Neutrophil (primary cell): ENCODE data around the gene CLRN3.

ENCODE experiments used
- H3K27ac ChIP-seq: fragments of 200-600 bp; sonication (generic); 2 replicates; pipeline ENCODE4 v1.5.1; 2016; ENCODE audit warnings: mild to moderate bottlenecking, moderate library complexity
- H3K27me3 ChIP-seq: fragments of 200-600 bp; sonication (generic); 2 replicates; pipeline ENCODE4 v1.6.0; 2016; ENCODE audit warnings: mild to moderate bottlenecking
- H3K36me3 ChIP-seq: fragments of 200-600 bp; sonication (generic); 2 replicates; pipeline ENCODE4 v1.5.1; 2017
- H3K4me1 ChIP-seq, 2 experiments: fragments of 200-600 bp in 1 of 2; sonication (generic) in 1 of 2; 1 replicate in 1 of 2; 2 replicates in 1 of 2; pipeline versions ENCODE4 v1.5.1 to v1.6.1; 2013 to 2016; ENCODE audit warnings: low read depth in 1 of 2, low read length in 1 of 2, mild to moderate bottlenecking in 1 of 2, moderate library complexity in 1 of 2; ENCODE audit not compliant: control insufficient read depth in 1 of 2, insufficient read depth in 1 of 2
- H3K4me3 ChIP-seq, 2 experiments: fragments of 200-600 bp in 1 of 2; sonication (generic) in 1 of 2; 1 replicate in 1 of 2; 2 replicates in 1 of 2; pipeline ENCODE4 v1.5.1; 2013 to 2016; ENCODE audit warnings: low read depth in 1 of 2, low read length in 1 of 2, mild to moderate bottlenecking in 1 of 2, moderate library complexity in 1 of 2
- H3K9me3 ChIP-seq: fragments of 200-600 bp; sonication (generic); 2 replicates; pipeline ENCODE4 v1.5.1; 2016
- CTCF ChIP-seq: fragments of 200-600 bp; sonication (generic); IDR thresholded peaks from 2 replicates; pipeline ENCODE4 v1.5.1; 2016; ENCODE audit warnings: antibody characterized with exemption

CLRN3 gene

DNA sequence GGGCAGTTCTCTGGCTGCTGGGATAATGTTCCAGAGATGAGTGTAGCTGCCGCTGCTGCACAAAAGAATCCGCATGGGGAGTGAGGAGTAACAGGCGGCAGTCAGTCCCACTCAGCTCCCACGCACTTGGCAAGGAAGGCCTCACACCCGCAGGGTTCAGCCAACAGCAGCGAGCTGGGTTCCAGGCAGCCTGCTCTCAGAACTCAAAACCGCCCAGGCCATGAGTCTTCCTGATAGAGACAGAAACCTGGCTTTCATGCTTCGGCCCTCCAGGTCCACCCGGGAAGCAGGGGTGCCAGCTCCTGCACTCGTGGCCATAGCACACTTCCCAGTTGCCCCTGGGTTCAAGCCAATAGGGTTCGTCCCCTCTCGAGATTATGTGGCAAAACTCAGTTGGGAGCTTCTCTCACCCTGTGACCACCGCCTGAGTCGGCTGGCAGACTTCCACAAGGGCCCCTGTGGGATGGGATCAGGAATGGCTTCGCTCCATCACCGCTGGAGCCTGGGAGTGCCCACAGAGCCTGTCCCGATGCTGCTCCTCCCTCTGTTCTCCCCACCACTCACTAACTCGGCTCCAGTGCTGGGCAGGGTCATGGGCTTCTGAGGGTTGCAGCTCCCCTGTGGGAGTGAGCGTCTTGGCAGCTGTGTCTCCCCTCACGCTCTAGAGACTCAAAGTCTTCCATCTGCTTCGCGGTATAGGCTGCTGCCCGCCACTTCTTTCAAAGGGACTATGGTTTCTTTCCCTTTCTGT lies 20.6 kb downstream of the CLRN3 start:
- Histone ChIP-seq H3K4me1 (no peaks in the 10 kb centered on the region), H3K4me3 (no peak overlapping the region), H3K9me3 (no peaks in the 10 kb centered on the region), H3K27ac (no peak overlapping the region), H3K27me3 (no peaks in the 10 kb centered on the region), H3K36me3 (no peaks in the 10 kb centered on the region)
- no peak for TF ChIP-seq CTCF

GRCh38 chr10:127871631-127872010 lies 21.1 kb downstream of the CLRN3 start:
- no peaks in the 10 kb centered on the region for H3K36me3 ChIP-seq
- H3K27ac ChIP-seq: no peak overlapping the region
- no peak overlapping the region for H3K4me3 ChIP-seq
- TF ChIP-seq CTCF: no peak
- no peaks in the 10 kb centered on the region for H3K4me1 ChIP-seq
- no peaks in the 10 kb centered on the region for H3K9me3 ChIP-seq
- H3K27me3 ChIP-seq: no peaks in the 10 kb centered on the region

DNA sequence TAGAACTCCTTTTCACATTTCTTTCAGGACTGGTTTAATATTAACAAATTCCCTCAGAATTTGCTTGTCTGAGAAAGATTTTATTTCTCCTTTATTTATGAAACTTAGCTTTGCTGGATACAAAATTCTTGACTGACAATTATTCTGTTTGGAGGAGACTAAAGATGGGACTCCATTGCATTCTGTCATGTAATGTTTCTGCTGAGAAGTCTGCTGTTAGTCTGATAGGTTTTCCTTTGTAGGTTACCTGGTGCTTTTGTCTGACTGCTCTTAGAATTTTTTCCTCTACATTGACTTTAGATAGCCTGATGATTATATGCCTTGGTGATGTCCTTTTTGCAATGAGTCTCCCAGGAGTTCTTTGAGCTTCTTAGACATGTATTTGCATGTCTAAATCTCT lies 23.4 kb downstream of the CLRN3 start:
- H3K4me3 ChIP-seq: no peak overlapping the region
- H3K36me3 ChIP-seq: no peaks in the 10 kb centered on the region
- TF ChIP-seq CTCF: no peak
- no peaks in the 10 kb centered on the region for H3K9me3 ChIP-seq
- no peak overlapping the region for H3K27ac ChIP-seq
- no peaks in the 10 kb centered on the region for H3K4me1 ChIP-seq
- no peaks in the 10 kb centered on the region for H3K27me3 ChIP-seq

GRCh38 chr10:127867805-127868204 lies 24.9 kb downstream of the CLRN3 start:
- Histone ChIP-seq H3K36me3 (no peaks in the 10 kb centered on the region), H3K27me3 (no peaks in the 10 kb centered on the region), H3K4me1 (no peaks in the 10 kb centered on the region), H3K4me3 (no peak overlapping the region), H3K9me3 (no peaks in the 10 kb centered on the region), H3K27ac (no peak overlapping the region)
- no peak for TF ChIP-seq CTCF

DNA sequence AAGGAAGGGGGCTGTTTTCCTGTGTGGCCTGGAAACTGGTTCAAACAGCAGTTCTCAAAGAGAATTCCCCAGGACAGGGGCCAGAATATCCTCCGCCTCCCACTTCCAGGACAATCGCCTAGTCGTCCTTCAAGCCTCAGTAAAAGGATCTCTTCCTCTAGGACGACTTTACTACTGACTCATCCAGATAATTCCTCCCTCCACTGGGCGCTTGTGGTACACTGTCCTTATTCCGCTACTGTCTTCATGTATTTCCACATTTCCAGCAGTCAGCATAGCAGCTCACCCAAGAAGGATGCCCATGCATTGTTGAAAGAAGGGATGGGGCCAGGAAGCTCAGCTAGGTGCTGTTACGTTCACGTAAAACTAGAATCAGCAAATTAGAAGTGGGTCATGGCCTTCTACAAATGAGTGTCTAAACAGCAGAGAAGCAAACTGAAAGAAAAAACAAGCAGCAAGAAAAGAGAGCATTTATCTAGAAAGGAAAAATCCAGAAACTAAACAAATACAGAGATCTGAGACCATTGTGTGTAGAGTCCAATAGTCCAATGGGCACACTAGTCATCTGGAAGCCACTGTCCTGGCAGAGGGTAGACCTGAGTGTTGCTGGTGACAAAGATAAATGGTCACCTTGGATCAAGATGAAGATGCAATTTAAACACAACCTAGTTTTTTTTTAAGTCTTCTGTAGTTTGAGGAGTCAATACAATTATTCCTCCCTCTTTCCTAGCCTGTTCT lies 26.3 kb downstream of the CLRN3 start:
- Histone ChIP-seq H3K9me3 (no peaks in the 10 kb centered on the region), H3K27me3 (no peaks in the 10 kb centered on the region), H3K4me1 (no peaks in the 10 kb centered on the region), H3K36me3 (no peaks in the 10 kb centered on the region), H3K4me3 (no peak overlapping the region), H3K27ac (no peak overlapping the region)
- no peak for TF ChIP-seq CTCF
